Activated CD8-positive, alpha-beta memory T cell treated with anti-CD3 and anti-CD28 coated beads, Interleukin-2, amount 50 U/mL, for 1 hour (primary cell): Measurements from ENCODE around the gene TUBB2B.
"Not testable (repeated sequence)": the region's sequence is repeated elsewhere in the genome, so short reads cannot be mapped to it uniquely, and the experiment has no call there.

Experiments used
- DNase-seq: peaks from one replicate; pipeline ENCODE4 v3.0.0-alpha.2; 2020; ENCODE audit errors: extremely low read depth

The TUBB2B gene

DNA sequence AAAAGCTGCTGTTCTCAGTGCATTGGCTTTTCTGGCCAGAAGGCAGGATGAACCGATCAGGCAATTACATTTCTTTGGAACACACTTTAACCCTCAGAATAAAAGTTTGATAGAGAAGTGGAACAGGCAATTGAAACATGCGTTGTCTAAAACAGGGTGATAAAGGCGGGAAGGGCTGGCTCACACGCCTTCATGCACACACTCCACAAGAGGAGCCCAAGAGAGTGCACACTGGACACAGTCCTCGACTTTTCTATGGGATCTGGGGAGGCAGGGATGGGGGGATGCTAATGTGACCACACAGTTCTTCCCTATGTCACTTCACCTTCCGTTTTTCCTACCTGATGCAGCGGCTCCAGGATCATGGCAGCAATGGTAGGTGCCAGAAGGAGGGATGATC is 39.2 kb downstream of the TUBB2B start:
- no peak for DNase-seq

DNA sequence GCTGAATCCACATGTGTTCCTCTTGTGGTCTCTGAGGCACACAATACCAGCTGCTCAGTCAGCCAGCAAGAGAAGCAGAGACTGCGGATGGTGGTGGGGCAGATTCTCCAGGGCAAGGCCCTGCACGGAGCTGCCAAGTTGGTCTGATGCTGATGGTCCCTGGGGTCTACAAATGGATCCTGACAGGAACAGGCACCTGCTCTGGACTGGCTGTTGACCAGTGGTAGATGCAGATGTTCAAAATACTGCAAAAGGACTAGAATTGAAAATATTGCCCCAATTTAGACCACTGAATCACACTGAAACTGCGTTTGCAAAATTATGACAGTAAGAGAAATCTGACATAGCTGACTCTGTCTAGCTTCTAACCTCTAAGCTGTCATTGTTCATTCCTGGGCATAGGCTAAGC is 40.5 kb downstream of the TUBB2B start:
- DNase-seq, result no peak

DNA sequence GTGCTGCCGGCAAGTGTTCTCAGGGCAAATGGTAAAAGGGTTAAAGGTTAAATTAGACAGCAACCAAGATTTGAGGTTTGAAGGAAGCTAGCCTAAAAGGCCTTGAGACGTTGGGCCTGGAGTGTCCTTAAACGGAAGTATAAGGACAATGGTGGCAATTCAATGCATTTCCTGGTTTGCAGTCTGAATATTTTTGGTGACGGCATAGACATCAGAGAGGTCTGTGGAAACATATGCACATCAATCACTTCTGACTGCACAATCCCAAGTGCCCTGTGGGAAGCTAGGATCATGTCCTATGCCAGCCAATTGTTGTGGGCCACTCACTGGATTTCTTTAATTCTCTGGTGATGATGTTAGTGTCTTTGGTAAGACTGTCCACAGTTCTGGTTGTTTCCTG is 44.4 kb downstream of the TUBB2B start:
- no peak for DNase-seq

DNA sequence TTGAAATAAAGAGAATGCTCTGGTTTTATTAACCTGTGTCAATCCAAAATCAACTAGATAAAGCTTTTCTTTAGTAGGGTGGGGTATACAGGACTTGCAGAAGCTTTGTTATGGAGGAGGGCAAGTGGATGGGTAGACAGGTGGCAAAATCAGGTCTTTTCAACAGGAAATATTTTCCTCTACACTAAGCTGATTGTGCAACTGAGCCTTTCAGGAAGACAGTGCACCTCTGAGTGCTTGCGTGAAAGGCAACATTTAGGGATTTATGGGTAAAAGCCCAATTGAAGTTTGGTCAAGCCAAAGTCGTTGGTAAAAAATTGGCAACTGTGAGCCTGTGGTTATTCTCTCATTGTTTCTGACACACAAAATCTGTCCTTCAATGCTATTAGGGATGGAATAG is 46.3 kb downstream of the TUBB2B start:
- no peak for DNase-seq

DNA sequence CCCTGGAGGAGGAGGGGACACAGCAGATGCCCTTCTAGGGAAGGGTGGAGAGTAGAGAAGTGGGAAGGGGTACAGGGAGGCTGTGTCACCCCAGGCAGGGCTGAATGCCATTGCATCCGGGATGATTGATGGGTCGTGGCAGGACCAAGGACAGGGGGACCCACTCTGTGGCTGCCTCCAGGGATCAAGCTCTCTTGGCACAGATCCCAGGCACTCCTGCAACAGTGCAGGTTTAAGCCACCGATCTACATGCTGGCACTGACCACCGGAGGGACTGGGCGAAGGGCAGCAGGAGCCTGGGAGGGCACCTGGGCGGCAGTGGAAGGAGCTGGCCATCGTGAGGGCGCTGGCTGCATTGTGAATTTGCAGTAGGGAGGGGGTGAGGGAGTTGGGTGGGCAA is 47.5 kb downstream of the TUBB2B start:
- DNase-seq, result not testable (repeated sequence)

DNA sequence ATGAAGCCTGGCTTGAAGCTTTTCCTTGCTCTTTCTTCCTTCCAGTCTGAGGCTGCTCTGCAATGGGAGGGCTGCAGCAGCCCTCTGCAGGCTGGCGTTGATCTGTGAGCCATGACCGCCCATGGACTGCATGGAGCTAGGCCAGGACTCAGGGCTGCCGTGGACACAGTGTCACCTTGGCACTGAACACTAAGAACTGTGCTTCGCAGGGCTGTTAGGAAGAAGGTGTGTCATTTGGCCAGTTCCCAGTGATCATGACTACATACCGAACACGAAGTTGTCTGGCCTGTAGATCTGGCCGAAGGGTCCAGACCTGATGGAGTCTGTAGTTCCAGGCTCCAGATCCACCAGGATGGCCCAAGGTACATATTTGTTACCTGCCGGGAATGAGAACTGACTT is 48.8 kb downstream of the TUBB2B start:
- not testable (repeated sequence) for DNase-seq

DNA sequence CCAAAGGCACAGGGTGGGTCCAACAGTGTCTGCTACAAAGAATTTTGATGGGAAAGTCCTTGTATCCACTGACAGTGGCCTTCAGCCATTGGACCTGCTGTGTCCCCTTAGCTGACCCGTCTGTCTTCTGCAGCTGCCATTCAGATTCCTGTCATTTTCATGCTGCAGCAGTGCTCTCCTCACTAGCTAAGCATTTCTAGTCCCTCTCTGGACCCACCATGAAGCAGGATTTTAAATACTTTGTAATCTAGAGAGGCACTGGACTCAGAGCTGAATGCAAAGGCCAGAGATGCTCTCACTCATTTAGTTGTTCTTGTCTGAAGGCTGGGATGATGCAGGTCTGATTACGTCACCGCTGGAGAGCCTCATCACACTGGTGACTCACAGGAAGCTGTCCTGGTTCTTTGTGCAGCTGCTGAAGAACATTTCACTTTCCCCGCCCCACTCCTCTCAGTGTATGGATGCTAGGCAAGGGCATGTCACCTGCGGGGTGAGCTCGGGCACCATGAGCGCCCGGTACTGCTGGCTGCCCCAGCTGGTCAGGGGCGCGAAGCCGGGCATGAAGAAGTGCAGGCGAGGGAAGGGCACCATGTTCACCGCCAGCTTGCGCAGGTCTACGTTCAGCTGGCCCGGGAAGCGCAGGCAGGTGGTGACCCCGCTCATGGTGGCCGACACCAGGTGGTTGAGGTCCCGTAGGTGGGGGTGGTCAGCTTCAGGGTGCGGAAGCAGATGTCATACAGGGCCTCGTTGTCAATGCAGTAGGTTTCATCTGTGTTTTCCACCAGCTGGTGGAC is 50.7 kb downstream of the TUBB2B start:
- no peak for DNase-seq

DNA sequence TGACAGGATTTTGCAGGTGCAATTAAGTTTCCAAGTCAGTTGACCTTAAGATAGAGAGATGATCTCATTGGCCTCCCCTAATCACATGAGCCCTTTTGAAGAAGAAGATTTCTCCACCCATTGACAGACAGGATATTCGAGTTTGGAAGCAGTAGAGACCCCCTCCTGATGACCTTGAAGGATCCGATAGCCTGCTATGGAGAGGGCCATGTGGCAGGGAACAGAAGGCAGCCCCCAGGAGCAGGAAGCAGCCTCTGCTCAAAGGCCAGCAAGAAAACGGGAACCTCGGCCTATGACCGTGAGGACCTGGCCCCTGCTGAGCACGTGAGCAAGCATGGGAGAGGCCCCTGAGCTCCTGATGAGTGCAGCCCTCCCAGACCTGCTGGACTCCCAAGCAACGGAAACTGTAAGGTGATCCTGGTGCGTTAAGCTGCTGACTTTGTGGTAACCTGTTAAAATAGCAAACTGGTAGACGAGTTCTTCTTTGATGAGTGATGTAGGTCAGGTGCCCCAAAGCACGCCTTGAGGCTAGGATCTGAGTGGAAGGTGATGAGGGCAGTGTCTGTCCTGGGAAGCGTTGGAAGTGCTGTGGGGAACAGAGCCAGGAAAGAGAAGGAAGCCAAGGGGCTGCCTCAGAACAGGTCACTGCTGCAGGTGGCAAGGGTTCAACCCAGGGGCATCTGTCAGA is 51.6 kb downstream of the TUBB2B start:
- no peak for DNase-seq
